KMS-11 (cell line): Measurements from ENCODE around the gene GRAMD1A.
A peak's percentile ranks its signal among the peaks of the same experiment; 100 is the strongest.
"Not testable (repeated sequence)": the region's sequence is repeated elsewhere in the genome, so short reads cannot be mapped to it uniquely, and the experiment has no call there.

ENCODE experiments used
- H2AFZ ChIP-seq: fragments of 200-600 bp; sonication (generic); 2 replicates; pipeline ENCODE4 v1.6.1; 2016; ENCODE audit warnings: antibody characterized with exemption, mixed run types, low read depth
- H3K27ac ChIP-seq: fragments of 200-600 bp; sonication (generic); 2 replicates; pipeline ENCODE4 v1.6.1; 2016; ENCODE audit warnings: mild to moderate bottlenecking, mixed run types
- H3K27me3 ChIP-seq: fragments of 200-600 bp; sonication (generic); 2 replicates; pipeline ENCODE4 v1.6.1; 2017; ENCODE audit warnings: mild to moderate bottlenecking, low read depth, mixed run types, moderate library complexity; ENCODE audit not compliant: insufficient read depth
- H3K36me3 ChIP-seq: fragments of 200-600 bp; sonication (generic); 2 replicates; pipeline ENCODE4 v1.6.1; 2017; ENCODE audit warnings: mild to moderate bottlenecking, mixed run types; ENCODE audit not compliant: insufficient read depth
- H3K4me1 ChIP-seq: fragments of 200-600 bp; sonication (generic); 2 replicates; pipeline ENCODE4 v1.6.1; 2016; ENCODE audit warnings: mild to moderate bottlenecking, low read depth, mixed run types; ENCODE audit not compliant: poor library complexity, severe bottlenecking
- H3K4me2 ChIP-seq: fragments of 200-600 bp; sonication (generic); 2 replicates; pipeline ENCODE4 v1.7.0; 2016; ENCODE audit warnings: mild to moderate bottlenecking, mixed run types
- H3K4me3 ChIP-seq: fragments of 200-600 bp; sonication (generic); IDR thresholded peaks from 2 replicates; pipeline ENCODE4 v1.6.1; 2017; ENCODE audit warnings: low read depth, low read length, mixed read lengths; ENCODE audit not compliant: insufficient read depth
- H3K79me2 ChIP-seq: fragments of 200-600 bp; sonication (generic); 2 replicates; pipeline ENCODE4 v1.6.1; 2016; ENCODE audit warnings: low read depth, mixed run types; ENCODE audit not compliant: insufficient read depth
- H3K9ac ChIP-seq: fragments of 200-600 bp; sonication (generic); 2 replicates; pipeline ENCODE4 v1.6.1; 2016; ENCODE audit warnings: mild to moderate bottlenecking, mixed run types
- H4K20me1 ChIP-seq: fragments of 200-600 bp; sonication (generic); 2 replicates; pipeline ENCODE4 v1.6.1; 2016; ENCODE audit warnings: mild to moderate bottlenecking, mixed run types; ENCODE audit not compliant: insufficient read depth
- CTCF ChIP-seq: fragments of 200-600 bp; sonication (generic); conservative IDR thresholded peaks from 2 replicates; pipeline ENCODE4 v1.6.1; 2017; ENCODE audit warnings: low read depth, mild to moderate bottlenecking, antibody characterized with exemption, low read length, moderate library complexity, mixed read lengths

The GRAMD1A gene

DNA sequence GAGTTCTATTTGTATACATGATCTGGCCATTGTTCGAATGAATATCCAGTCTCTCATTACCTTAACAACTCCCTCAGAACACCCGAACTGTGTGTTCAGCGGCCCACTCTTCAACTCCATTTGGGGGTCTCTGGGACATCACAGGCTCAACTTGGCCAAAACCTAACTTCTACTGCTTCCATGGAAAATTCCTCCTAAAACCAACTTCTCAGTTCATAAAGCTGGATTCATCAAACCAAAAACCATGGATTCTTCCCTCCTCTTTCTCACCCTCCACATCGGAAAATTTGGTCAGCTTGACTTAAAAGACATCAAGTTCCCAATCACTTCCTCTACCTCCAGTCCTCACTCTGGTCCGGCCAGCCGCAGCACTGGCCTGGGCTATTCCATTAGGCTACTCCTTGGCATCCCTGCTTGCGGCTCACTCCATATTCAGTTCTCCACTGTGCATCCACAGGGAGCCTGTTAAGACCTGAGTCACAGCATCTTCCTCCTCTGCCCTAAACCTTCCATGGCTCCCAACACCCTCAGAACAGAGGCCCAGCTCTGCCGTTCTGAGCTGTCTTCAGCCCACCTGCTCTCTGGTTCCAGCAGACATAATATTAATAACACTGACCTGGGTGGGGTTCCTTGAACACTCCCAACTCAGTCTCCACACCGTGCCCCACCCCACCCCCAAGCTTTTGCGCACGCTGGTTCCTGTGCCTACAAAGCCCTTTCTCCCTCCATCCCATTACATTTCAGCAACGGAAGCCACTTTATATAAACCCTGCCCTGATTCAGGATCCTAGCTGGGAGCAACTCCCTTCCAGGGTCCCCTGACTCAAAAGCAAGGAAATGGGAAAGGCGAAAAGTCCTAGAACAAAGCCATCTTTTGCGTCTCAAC, 37.2 kb upstream of the GRAMD1A start:
- H3K4me1 ChIP-seq = no peaks in the 10 kb centered on the region
- TF ChIP-seq CTCF = no peak
- no peaks in the 10 kb centered on the region for H4K20me1 ChIP-seq
- H3K4me3 ChIP-seq = peak overlapping the region; percentile 18
- H3K27me3 ChIP-seq = no peaks in the 10 kb centered on the region; the same call in 1 of the 2 replicates
- H3K36me3 ChIP-seq = no peaks in the 10 kb centered on the region; the same call in 1 of the 2 replicates
- no peak overlapping the region for H3K9ac ChIP-seq
- peak overlapping the region; percentile 53 for H3K4me2 ChIP-seq
- H2AFZ ChIP-seq = peak overlapping the region; percentile 86; the same call in 1 of the 2 replicates
- no peak overlapping the region for H3K27ac ChIP-seq
- H3K79me2 ChIP-seq = no peaks in the 10 kb centered on the region

- Histone ChIP-seq H3K4me1 (no peaks in the 10 kb centered on the region), H3K79me2 (no peaks in the 10 kb centered on the region), H3K9ac (peak within 1 kb of the TSS; percentile 35; the same call in 1 of the 2 replicates), H3K27ac (no peak within 1 kb of the TSS), H3K4me3 (peak within 1 kb of the TSS; percentile 18), H3K36me3 (no peaks in the 10 kb centered on the region; the same call in 1 of the 2 replicates), H3K27me3 (no peaks in the 10 kb centered on the region; the same call in 1 of the 2 replicates), H2AFZ (peak within 1 kb of the TSS; percentile 86), H4K20me1 (no peaks in the 10 kb centered on the region), H3K4me2 (peak within 1 kb of the TSS; percentile 53)
- TF ChIP-seq CTCF = no peak
Observed at GRCh38 chr19:34963573-34964406, 36.3 kb upstream of the GRAMD1A start, which contains the start of gene ZNF792. Gene ZNF792 (minus strand): TSS chr19:34964229. CDS start chr19:34963662, 567 bp downstream.

DNA sequence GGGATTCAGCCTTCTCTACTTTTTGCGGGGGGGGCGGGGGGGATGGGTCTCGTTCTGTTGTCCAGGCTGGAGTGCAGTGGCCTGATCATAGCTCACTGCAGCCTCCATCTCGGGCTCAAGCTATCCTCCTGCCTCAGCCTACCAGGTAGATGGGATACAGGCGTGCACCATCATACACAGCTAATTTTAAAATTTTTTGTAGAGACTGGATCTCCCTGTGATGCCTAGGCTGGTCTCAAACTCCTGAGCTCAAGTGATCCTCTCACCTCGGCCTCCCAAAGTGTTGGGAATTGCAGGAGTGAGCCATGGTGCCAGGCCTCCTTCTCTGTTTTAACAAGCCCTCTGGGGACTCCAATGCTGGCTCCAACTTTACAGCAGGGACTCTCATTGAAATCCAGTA, 35.5 kb upstream of the GRAMD1A start:
- TF ChIP-seq CTCF = no peak
- H4K20me1 ChIP-seq = no peaks in the 10 kb centered on the region
- no peaks in the 10 kb centered on the region for H3K4me1 ChIP-seq
- no peaks in the 10 kb centered on the region for H3K79me2 ChIP-seq
- no peaks in the 10 kb centered on the region; the same call in 1 of the 2 replicates for H3K27me3 ChIP-seq
- H2AFZ ChIP-seq = no peak overlapping the region; the same call in 1 of the 2 replicates
- H3K36me3 ChIP-seq = no peaks in the 10 kb centered on the region
- H3K9ac ChIP-seq = no peak overlapping the region
- no peak overlapping the region for H3K27ac ChIP-seq
- no peak overlapping the region for H3K4me2 ChIP-seq
- no peak overlapping the region for H3K4me3 ChIP-seq

GRCh38 chr19:34965505-34965904, 34.6 kb upstream of the GRAMD1A start:
- not testable (repeated sequence) for H3K4me3 ChIP-seq, H3K4me1 ChIP-seq, H3K27ac ChIP-seq, H3K27me3 ChIP-seq, H4K20me1 ChIP-seq, H3K9ac ChIP-seq, H2AFZ ChIP-seq, H3K36me3 ChIP-seq, H3K4me2 ChIP-seq, H3K79me2 ChIP-seq
